ENCODE results near the gene PLEKHG3. TPM values are rescaled to one million over a fixed set of nuclear protein-coding genes. Genes with fewer than 3 reads are reported as not detected.

Gene PLEKHG3
- total RNA-seq, 2 experiments from 2014 or later, result 6.3 to 7.1 TPM

DNA sequence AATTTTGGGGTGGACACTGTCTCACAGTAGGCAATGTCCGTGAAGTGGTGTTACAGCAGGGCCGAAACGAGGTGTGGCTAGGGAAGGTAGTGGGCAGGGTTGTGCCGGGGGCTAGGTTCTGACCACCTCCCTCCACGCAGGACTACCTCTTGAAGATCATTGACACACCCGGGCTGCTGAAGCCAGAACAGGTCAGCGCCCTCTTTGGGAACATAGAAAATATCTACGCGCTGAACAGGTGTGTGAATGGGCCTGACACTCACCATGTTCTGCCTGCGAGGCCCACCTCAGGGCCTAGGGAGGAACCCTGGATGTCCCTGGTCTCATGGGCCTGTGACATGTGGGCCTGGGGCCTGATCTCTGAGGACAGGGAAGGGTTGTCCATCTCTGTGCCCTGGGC is 24.6 kb downstream of the PLEKHG3 start:
- intact Hi-C loops (cut with DNase I, micrococcal nuclease), result no loop called here
- no peak for DNase-seq
- no peaks in the 10 kb centered on the region for H3K36me3 Mint-ChIP-seq (ENCODE audit: low read depth)
- no peaks in the 10 kb centered on the region for H3K27me3 Mint-ChIP-seq
- H3K9me3 Mint-ChIP-seq (ENCODE audit: low read depth), result no peaks in the 10 kb centered on the region
- no peak overlapping the region for H3K27ac Mint-ChIP-seq
- no peak for ATAC-seq
- ChIA-PET POLR2A (no interaction called here), CTCF (no interaction called here)
- peaks cover 38% of the 10 kb centered on the region for H3K4me1 Mint-ChIP-seq
- no peak overlapping the region for H3K4me3 Mint-ChIP-seq

DNA sequence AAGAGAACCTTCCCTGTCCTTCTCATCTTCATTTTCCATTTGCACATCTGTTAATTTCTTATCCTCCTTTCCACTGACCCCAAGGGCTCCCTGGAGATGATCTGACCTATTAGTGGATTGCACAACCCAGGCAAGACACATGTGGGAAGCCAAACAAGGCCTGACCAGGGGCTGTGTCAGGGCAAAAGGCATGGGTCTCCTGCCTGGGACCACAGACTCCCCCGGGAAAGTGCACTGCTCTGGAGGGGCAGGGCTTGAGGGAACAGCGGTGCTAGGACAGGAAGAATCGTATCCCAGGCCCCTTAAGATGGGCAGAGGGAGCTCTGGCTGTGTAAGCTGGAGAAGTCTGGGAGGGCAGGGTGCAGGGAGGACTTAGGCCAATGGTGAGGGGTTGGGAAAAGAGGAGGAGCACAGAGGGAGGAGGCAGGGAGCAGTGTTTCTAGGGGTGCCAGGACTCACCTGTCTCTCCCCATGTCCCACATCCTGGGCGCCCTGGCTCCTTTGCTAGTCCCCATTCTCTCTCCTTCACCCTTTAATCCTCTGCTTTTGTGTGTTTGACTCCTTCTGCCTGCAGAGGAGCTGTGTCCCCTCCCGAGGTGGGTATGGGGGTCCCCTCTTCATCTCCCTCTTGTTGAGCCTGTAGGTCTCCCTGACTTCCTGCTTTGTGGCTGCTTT is 25.3 kb downstream of the PLEKHG3 start:
- Mint-ChIP-seq H3K27ac (no peak overlapping the region), H3K9me3 (ENCODE audit: low read depth) (no peaks in the 10 kb centered on the region), H3K4me1 (peaks cover 36% of the 10 kb centered on the region), H3K27me3 (no peaks in the 10 kb centered on the region), H3K4me3 (no peak overlapping the region), H3K36me3 (ENCODE audit: low read depth) (no peaks in the 10 kb centered on the region)
- intact Hi-C loops (cut with DNase I, micrococcal nuclease), result no loop called here
- ATAC-seq, result no peak
- ChIA-PET POLR2A (no interaction called here), CTCF (interaction anchor here (0.5 to 1.0 kb wide), 3 partner anchors 9 to 166 kb away, joined by 3 read pairs; no protein-coding TSS in a partner anchor)
- no peak for DNase-seq

DNA sequence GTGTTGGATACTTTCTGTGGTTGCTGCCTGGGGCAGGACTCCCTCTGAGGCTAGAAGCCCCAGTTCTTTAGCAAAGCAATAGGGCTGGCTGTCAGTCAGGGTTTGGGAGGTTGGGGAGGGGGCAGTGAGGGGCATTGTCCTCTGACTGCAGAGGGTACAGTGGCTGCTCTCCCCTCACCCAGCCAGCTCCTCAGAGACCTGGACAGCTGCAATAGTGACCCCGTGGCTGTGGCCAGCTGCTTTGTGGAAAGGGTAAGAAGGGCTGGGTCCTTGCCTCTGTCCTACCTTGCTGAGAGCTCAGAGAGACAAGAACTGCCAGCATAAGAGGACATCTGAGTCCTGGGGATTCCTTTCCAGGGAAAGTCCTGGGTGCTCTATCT is 25.8 kb downstream of the PLEKHG3 start:
- ChIA-PET CTCF (interaction anchor here (0.5 to 1.0 kb wide), 3 partner anchors 8 to 167 kb away, joined by 3 read pairs; no protein-coding TSS in a partner anchor), POLR2A (no interaction called here)
- intact Hi-C loops (cut with DNase I, micrococcal nuclease), result no loop called here
- Mint-ChIP-seq H3K27ac (peak overlapping the region; percentile 12), H3K4me3 (no peak overlapping the region), H3K9me3 (ENCODE audit: low read depth) (no peaks in the 10 kb centered on the region), H3K4me1 (peaks cover 30% of the 10 kb centered on the region), H3K27me3 (no peaks in the 10 kb centered on the region), H3K36me3 (ENCODE audit: low read depth) (no peaks in the 10 kb centered on the region)
- DNase-seq, result no peak
- ATAC-seq, result no peak

DNA sequence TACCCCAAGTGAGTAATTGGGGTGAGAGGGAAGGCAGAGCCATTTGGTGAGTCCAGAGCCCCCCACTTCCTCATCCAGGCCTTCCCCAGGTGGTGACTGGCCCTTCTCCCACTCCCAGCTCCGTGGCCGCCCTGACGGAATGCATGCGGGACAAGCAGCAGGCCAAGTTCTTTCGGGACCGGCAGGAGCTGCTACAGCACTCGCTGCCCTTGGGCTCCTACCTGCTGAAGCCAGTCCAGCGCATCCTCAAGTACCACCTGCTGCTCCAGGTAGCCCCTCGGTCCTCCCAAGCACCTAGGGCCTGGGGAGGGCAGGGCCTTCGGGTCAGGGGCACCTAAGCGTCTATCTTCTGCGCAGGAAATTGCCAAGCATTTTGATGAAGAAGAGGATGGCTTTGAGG is 26.5 kb downstream of the PLEKHG3 start:
- no peak for DNase-seq
- no peak for ATAC-seq
- Mint-ChIP-seq H3K36me3 (ENCODE audit: low read depth) (no peaks in the 10 kb centered on the region), H3K9me3 (ENCODE audit: low read depth) (no peaks in the 10 kb centered on the region), H3K4me3 (no peak overlapping the region), H3K27ac (peak overlapping the region; percentile 12), H3K27me3 (no peaks in the 10 kb centered on the region), H3K4me1 (peaks cover 28% of the 10 kb centered on the region)
- ChIA-PET CTCF (no interaction called here), POLR2A (no interaction called here)
- intact Hi-C loops (cut with DNase I, micrococcal nuclease), result no loop called here

DNA sequence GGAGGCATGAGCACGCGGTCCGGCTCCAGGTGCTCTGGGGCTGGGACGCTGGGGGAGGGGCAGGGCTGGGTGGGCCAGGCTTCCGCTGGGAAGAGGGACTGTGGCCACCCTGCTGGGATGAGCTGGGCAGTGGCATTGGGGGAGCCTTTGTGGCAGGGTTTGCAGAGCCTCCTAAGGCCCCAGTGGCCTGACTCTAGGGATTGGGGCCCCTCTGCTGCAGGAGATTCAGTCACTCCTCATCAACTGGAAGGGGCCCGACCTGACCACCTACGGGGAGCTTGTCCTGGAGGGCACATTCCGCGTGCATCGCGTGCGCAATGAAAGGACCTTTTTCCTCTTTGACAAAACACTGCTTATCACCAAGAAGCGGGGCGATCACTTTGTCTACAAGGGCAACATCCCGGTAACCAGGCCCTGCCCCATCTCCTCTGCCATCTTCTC is 26.9 kb downstream of the PLEKHG3 start:
- ChIA-PET POLR2A (no interaction called here), CTCF (no interaction called here)
- H3K4me1 Mint-ChIP-seq, result peaks cover 24% of the 10 kb centered on the region
- no peak for ATAC-seq
- no peak overlapping the region for H3K4me3 Mint-ChIP-seq
- H3K27ac Mint-ChIP-seq, result no peak overlapping the region
- H3K9me3 Mint-ChIP-seq (ENCODE audit: low read depth), result no peaks in the 10 kb centered on the region
- no peaks in the 10 kb centered on the region for H3K36me3 Mint-ChIP-seq (ENCODE audit: low read depth)
- no peaks in the 10 kb centered on the region for H3K27me3 Mint-ChIP-seq
- intact Hi-C loops (cut with DNase I, micrococcal nuclease), result no loop called here
- no peak for DNase-seq

DNA sequence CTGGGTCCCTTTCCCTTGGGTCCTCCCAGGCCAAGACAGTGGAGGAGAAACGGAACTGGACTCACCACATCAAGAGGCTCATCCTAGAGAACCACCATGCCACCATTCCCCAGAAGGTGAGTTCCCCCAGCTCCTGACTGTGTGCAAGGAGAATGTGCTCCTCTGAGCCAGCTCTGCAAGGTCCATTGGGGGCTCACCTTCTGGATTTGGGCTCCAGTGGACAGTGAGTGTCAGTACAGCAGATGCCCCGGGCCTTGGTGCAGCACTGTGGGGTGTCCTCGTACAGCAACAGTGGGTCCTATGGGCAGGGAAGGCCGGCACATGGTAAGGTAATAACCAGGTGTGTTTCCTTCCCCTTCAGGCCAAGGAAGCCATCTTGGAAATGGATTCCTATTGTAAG is 27.8 kb downstream of the PLEKHG3 start:
- peaks cover 18% of the 10 kb centered on the region for H3K4me1 Mint-ChIP-seq
- no peaks in the 10 kb centered on the region for H3K27me3 Mint-ChIP-seq
- no peaks in the 10 kb centered on the region for H3K9me3 Mint-ChIP-seq (ENCODE audit: low read depth)
- intact Hi-C loops (cut with DNase I, micrococcal nuclease), result no loop called here
- ATAC-seq (no peak), DNase-seq (no peak)
- ChIA-PET CTCF (no interaction called here), POLR2A (no interaction called here)
- no peak overlapping the region for H3K27ac Mint-ChIP-seq
- no peaks in the 10 kb centered on the region for H3K36me3 Mint-ChIP-seq (ENCODE audit: low read depth)
- H3K4me3 Mint-ChIP-seq, result no peak overlapping the region

DNA sequence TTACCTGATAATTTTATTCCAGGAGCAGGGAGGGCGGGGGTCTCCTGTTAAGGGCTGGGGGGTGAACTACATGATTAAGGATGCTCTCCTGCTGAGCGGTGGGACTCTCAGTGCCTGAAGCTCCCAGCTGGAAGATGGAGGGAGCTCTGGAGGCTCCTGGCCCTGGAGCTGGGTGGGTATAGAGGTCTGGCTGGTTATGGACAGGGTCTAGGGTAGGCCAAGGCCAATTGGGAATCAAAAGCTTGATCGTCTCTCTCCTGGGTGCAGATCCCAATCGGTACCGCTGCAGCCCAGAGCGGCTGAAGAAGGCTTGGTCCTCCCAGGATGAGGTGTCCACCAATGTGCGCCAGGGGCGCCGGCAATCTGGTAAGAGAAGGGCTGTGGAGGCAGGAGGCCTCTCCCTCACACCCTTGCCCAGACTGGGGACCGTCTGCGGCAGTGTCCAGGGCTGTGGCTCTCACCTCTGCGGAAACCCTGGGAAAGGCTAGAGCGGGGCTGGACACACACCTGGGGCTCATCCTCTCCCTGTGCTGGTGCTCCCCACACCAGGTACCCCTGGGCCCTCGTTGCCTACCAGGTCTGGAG is 28.4 kb downstream of the PLEKHG3 start:
- ChIA-PET CTCF (interaction anchor here (0.6 kb wide), 1 partner anchor 24 kb away, joined by 4 read pairs; no protein-coding TSS in a partner anchor), POLR2A (no interaction called here)
- no peak for ATAC-seq
- Mint-ChIP-seq H3K9me3 (ENCODE audit: low read depth) (no peaks in the 10 kb centered on the region), H3K4me3 (no peak overlapping the region), H3K4me1 (peaks cover 18% of the 10 kb centered on the region), H3K27me3 (no peaks in the 10 kb centered on the region), H3K27ac (no peak overlapping the region), H3K36me3 (ENCODE audit: low read depth) (no peaks in the 10 kb centered on the region)
- intact Hi-C loops (cut with DNase I, micrococcal nuclease), result no loop called here
- DNase-seq, result no peak

DNA sequence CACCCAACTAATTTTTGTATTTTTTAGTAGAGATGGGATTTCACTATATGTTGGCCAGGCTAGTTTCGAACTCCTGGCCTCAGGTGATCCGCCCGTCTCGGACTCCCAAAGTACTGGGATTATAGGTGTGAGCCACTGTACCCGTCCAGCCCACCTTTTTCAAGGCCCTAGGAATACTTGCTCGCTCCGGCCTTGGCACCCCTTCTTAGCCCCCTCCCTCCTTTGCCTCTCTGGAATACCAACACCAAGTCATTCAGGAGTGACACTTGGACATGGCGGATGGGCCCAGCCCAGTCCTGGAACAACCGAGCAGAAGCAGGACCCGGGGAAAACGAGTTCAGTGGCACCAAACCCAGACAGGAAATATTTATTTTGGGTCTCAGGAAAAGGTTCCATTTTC is 29.1 kb downstream of the PLEKHG3 start:
- DNase-seq, result no peak
- Mint-ChIP-seq H3K9me3 (ENCODE audit: low read depth) (no peaks in the 10 kb centered on the region), H3K27ac (no peak overlapping the region), H3K4me3 (no peak overlapping the region), H3K4me1 (peaks cover 18% of the 10 kb centered on the region), H3K27me3 (no peaks in the 10 kb centered on the region), H3K36me3 (ENCODE audit: low read depth) (no peaks in the 10 kb centered on the region)
- no peak for ATAC-seq
- CTCF ChIA-PET, result no interaction called here
- POLR2A ChIA-PET, result no interaction called here
- intact Hi-C loops (cut with DNase I, micrococcal nuclease), result no loop called here

DNA sequence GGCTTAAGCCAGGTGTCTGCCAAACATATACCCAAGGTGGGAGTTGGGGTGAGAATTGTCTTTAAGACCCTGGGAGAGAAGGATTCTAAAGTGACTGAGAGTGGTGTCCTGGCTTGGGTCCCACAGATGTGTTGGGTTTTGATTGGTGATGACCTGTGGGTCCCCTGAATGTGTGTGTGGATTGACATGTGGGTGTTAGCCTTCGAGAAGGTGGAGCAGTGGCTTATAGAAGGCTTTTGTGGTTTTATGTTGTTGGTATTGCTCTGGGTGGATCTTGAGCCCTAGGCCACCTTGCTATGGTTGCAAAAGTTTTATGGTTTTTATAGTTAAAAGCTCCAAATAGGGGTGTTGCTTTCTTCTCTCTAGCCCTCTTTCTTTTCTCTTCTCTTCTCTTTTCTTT is 29.7 kb downstream of the PLEKHG3 start:
- DNase-seq, result no peak
- H3K27me3 Mint-ChIP-seq, result no peaks in the 10 kb centered on the region
- intact Hi-C loops (cut with DNase I, micrococcal nuclease), result no loop called here
- no peaks in the 10 kb centered on the region for H3K9me3 Mint-ChIP-seq (ENCODE audit: low read depth)
- POLR2A ChIA-PET, result no interaction called here
- H3K4me1 Mint-ChIP-seq, result peaks cover 18% of the 10 kb centered on the region
- H3K27ac Mint-ChIP-seq, result peak overlapping the region; percentile 27
- CTCF ChIA-PET, result no interaction called here
- no peaks in the 10 kb centered on the region for H3K36me3 Mint-ChIP-seq (ENCODE audit: low read depth)
- H3K4me3 Mint-ChIP-seq, result no peak overlapping the region
- no peak for ATAC-seq

DNA sequence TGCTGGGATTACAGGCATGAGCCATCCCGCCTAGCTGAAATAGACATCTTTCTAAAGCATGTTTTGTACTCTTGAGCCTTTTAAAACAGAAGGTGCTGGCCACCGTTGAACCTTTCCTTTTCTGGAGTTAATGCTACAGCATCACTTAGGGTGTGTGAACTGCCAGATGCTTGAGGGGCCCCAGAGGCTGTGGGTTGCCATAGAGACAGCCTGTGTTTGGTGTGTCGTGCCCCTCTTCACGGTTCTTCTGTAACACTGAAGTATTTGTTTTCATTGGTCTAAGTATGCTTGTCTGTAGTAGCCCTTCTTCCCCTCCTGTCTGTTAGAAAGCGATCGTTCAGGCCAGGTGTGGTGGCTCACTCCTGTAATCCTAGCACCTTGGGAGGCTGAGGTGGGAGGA is 30.8 kb downstream of the PLEKHG3 start:
- no peak for DNase-seq
- Mint-ChIP-seq H3K36me3 (ENCODE audit: low read depth) (no peaks in the 10 kb centered on the region), H3K4me1 (peaks cover 15% of the 10 kb centered on the region), H3K4me3 (no peak overlapping the region), H3K27me3 (no peaks in the 10 kb centered on the region), H3K27ac (no peak overlapping the region), H3K9me3 (ENCODE audit: low read depth) (no peaks in the 10 kb centered on the region)
- ChIA-PET CTCF (interaction anchor here (0.7 kb wide), 1 partner anchor 15 kb away, joined by 3 read pairs; no protein-coding TSS in a partner anchor), POLR2A (no interaction called here)
- no peak for ATAC-seq
- intact Hi-C loops (cut with DNase I, micrococcal nuclease), result no loop called here

DNA sequence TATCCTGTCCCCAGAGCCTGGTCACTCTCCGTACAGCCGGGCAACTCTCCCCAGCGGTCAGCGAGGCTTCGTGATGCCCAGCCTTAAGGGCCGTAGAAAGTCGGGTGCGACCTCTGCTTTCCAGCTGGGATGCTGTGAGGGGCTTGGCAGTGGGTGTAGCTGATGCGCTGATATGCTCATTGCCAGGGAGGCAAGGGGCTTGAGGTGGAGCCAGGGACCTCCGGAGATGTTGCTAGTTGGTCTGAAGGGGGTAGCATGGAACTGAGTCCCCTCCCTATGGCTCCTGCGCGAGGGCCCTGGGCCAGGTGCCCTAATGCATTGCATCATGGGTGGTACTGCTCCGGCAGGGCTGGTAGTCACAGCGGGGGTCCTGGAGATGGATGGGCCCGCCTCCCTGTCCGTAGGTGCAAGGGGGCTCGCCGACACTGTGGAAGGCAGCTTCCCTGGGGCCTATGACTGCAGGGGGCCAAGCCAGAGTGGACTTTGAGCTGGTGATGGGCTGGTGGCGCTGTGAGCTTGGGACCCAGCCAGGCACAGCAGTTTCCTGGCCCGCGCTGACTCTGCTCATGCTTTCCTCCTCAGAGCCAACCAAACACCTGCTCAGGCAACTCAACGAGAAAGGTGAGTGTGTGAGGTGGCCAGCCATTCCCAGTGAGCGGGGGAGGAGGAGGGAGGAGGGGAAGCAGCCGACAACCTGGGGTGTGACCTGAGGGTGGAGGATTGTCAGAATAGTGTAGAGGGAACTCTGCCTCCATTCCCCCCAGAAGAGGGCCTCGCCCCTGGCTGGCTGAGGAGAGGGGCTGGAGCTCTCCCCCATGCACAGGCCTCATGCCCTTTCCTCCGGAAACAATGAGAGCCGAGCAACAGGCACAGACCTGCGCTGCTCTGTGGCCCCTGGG is 32.3 kb downstream of the PLEKHG3 start:
- Mint-ChIP-seq H3K4me1 (peaks cover 10% of the 10 kb centered on the region), H3K36me3 (ENCODE audit: low read depth) (peaks cover 2% of the 10 kb centered on the region), H3K27me3 (no peaks in the 10 kb centered on the region), H3K9me3 (ENCODE audit: low read depth) (no peaks in the 10 kb centered on the region), H3K4me3 (no peak overlapping the region), H3K27ac (no peak overlapping the region)
- ATAC-seq (no peak), DNase-seq (no peak)
- intact Hi-C loops (cut with DNase I, micrococcal nuclease), result no loop called here
- ChIA-PET CTCF (no interaction called here), POLR2A (interaction anchor here (0.6 kb wide), 1 partner anchor 22 kb away, joined by 3 read pairs; no protein-coding TSS in a partner anchor)

Measured in activated CD4-positive, alpha-beta T cell treated with anti-CD3 and anti-CD28 coated beads for 36 hours (primary cell).